GM23338 (cell line): ENCODE results near the gene JDP2. TPM values are rescaled to one million over a fixed set of nuclear protein-coding genes. Genes with fewer than 3 reads are reported as not detected.
A peak's percentile ranks its signal among the peaks of the same experiment; 100 is the strongest.
"Not testable (repeated sequence)": the region's sequence is repeated elsewhere in the genome, so short reads cannot be mapped to it uniquely, and the experiment has no call there.

Experiments
- ATAC-seq: fragments of 200-7000 bp; cut with Tn5 transposase; 3 replicates; pipeline ENCODE4 v1.9.1; 2020
- DNase-seq: peaks from one replicate; pipeline ENCODE4 v3.0.0-alpha.2; 2015; ENCODE audit warnings: low spot score
- H2AFZ ChIP-seq: fragments of 200-600 bp; sonication (generic); 2 replicates; pipeline ENCODE4 v1.8.0; 2016; ENCODE audit warnings: antibody characterized with exemption, mild to moderate bottlenecking, moderate library complexity
- H3F3A ChIP-seq: fragments of 200-600 bp; sonication (generic); replicated peaks from 2 replicates; pipeline ENCODE4 v1.8.0; 2017; ENCODE audit warnings: antibody characterized with exemption, mixed run types, low read depth
- H3K27ac ChIP-seq: fragments of 200-600 bp; sonication (generic); 2 replicates; pipeline ENCODE4 v1.6.1; 2016; ENCODE audit warnings: low read depth
- H3K27me3 ChIP-seq: fragments of 200-600 bp; sonication (generic); 2 replicates; pipeline ENCODE4 v1.8.0; 2016; ENCODE audit warnings: mild to moderate bottlenecking, mixed run types, moderate library complexity; ENCODE audit not compliant: insufficient read depth
- H3K36me3 ChIP-seq: fragments of 200-600 bp; sonication (generic); 2 replicates; pipeline ENCODE4 v1.8.0; 2016; ENCODE audit warnings: mild to moderate bottlenecking; ENCODE audit not compliant: insufficient read depth
- H3K4me1 ChIP-seq: fragments of 200-600 bp; sonication (generic); 2 replicates; pipeline ENCODE4 v1.8.0; 2016; ENCODE audit warnings: mild to moderate bottlenecking, moderate library complexity; ENCODE audit not compliant: insufficient read depth
- H3K4me2 ChIP-seq: fragments of 200-600 bp; sonication (generic); 2 replicates; pipeline ENCODE4 v1.7.1; 2017; ENCODE audit warnings: mixed run types
- H3K4me3 ChIP-seq: fragments of 200-600 bp; sonication (generic); 2 replicates; pipeline ENCODE4 v1.6.1; 2016; ENCODE audit warnings: mixed run types
- H3K79me2 ChIP-seq: fragments of 200-600 bp; sonication (generic); replicated peaks from 2 replicates; pipeline ENCODE4 v1.8.0; 2017; ENCODE audit warnings: mild to moderate bottlenecking; ENCODE audit not compliant: insufficient read depth
- H3K9me2 ChIP-seq: fragments of 200-600 bp; sonication (generic); 2 replicates; pipeline ENCODE4 v1.8.0; 2017; ENCODE audit not compliant: insufficient read depth
- H4K20me1 ChIP-seq: fragments of 200-600 bp; sonication (generic); replicated peaks from 2 replicates; pipeline ENCODE4 v1.8.0; 2017; ENCODE audit warnings: mild to moderate bottlenecking; ENCODE audit not compliant: insufficient read depth
- H3K27ac Mint-ChIP-seq: 2 replicates; pipeline ENCODE4 v1.8.0; 2020; ENCODE audit warnings: inconsistent platforms, mild to moderate bottlenecking, moderate library complexity, mixed read lengths
- H3K27me3 Mint-ChIP-seq: 3 replicates; pipeline ENCODE4 v1.8.0; 2022; ENCODE audit warnings: low read depth, mild to moderate bottlenecking, moderate library complexity, mixed read lengths, inconsistent platforms; ENCODE audit not compliant: insufficient read depth, poor library complexity
- H3K36me3 Mint-ChIP-seq: 3 replicates; pipeline ENCODE4 v1.8.0; 2021; ENCODE audit warnings: low read depth, mild to moderate bottlenecking, inconsistent platforms, moderate library complexity, mixed read lengths
- H3K4me1 Mint-ChIP-seq: 3 replicates; pipeline ENCODE4 v1.8.0; 2020; ENCODE audit warnings: mild to moderate bottlenecking, inconsistent platforms, mixed read lengths
- H3K4me3 Mint-ChIP-seq: 3 replicates; pipeline ENCODE4 v1.8.0; 2021; ENCODE audit warnings: moderate library complexity, mild to moderate bottlenecking, inconsistent platforms, mixed read lengths
- H3K9me3 Mint-ChIP-seq: 3 replicates; pipeline ENCODE4 v1.8.0; 2020; ENCODE audit warnings: moderate library complexity, mild to moderate bottlenecking, inconsistent platforms, mixed read lengths
- POLR2AphosphoS5 ChIP-seq: IDR thresholded peaks from 2 replicates; pipeline ENCODE4 v1.6.1; 2016; ENCODE audit warnings: antibody characterized with exemption, low read depth
- ZNF114 ChIP-seq: fragments of 250-450 bp; sonication (Bioruptor Pico); IDR thresholded peaks from 2 replicates; pipeline ENCODE4 v1.5.0; 2020; ENCODE audit warnings: mild to moderate bottlenecking, moderate library complexity
- polyA plus RNA-seq: library from polyadenylated mRNA; unstranded; fragments of >200 nt; fragmentation: Nextera tagmentation; extraction: Ambion mirVana; gene quantifications from 2 replicates; pipeline ENCODE4 v1.2.1, GENCODE V29; 2016
- total RNA-seq: library from RNA; depleted of rRNA; stranded (reverse); fragments of >200 nt; shearing (Covaris generic); gene quantifications from 2 replicates; pipeline ENCODE4 v1.2.3, GENCODE V29; 2014
- TF ChIP-seq, protein P1 (sequence below): fragments of 250-450 bp; sonication (Bioruptor Pico); IDR thresholded peaks from 2 replicates; pipeline ENCODE4 v1.5.0; 2020; ENCODE audit warnings: mild to moderate bottlenecking, moderate library complexity
- TF ChIP-seq, protein P2 (sequence below): IDR thresholded peaks from 2 replicates; pipeline ENCODE4 v1.6.1; 2016; ENCODE audit warnings: antibody characterized with exemption

The JDP2 gene
- total and polyA plus RNA-seq, 2 experiments from 2014 or later, result 12.5 to 38.9 TPM

DNA sequence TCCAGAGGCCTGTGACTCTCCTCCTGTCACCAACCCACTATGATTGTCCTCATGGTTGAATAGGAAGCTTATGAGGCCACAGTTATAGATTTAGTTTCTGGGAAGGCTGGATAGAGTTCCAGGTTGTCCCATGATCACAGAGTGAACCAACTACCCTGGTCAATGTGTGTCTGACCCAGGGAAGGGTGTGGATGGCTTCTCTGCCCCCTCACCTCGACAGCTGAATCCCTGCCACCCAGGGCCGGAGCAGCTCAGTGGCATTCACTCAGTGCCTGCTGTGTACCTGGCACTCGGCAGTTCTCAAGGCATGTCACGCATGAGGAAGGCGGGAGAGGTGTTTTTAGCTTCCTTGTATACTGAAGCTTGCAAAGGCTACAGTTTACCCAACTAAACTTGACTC lies 43.2 kb downstream of the JDP2 start (continued):
- TF ChIP-seq, protein P1, sequence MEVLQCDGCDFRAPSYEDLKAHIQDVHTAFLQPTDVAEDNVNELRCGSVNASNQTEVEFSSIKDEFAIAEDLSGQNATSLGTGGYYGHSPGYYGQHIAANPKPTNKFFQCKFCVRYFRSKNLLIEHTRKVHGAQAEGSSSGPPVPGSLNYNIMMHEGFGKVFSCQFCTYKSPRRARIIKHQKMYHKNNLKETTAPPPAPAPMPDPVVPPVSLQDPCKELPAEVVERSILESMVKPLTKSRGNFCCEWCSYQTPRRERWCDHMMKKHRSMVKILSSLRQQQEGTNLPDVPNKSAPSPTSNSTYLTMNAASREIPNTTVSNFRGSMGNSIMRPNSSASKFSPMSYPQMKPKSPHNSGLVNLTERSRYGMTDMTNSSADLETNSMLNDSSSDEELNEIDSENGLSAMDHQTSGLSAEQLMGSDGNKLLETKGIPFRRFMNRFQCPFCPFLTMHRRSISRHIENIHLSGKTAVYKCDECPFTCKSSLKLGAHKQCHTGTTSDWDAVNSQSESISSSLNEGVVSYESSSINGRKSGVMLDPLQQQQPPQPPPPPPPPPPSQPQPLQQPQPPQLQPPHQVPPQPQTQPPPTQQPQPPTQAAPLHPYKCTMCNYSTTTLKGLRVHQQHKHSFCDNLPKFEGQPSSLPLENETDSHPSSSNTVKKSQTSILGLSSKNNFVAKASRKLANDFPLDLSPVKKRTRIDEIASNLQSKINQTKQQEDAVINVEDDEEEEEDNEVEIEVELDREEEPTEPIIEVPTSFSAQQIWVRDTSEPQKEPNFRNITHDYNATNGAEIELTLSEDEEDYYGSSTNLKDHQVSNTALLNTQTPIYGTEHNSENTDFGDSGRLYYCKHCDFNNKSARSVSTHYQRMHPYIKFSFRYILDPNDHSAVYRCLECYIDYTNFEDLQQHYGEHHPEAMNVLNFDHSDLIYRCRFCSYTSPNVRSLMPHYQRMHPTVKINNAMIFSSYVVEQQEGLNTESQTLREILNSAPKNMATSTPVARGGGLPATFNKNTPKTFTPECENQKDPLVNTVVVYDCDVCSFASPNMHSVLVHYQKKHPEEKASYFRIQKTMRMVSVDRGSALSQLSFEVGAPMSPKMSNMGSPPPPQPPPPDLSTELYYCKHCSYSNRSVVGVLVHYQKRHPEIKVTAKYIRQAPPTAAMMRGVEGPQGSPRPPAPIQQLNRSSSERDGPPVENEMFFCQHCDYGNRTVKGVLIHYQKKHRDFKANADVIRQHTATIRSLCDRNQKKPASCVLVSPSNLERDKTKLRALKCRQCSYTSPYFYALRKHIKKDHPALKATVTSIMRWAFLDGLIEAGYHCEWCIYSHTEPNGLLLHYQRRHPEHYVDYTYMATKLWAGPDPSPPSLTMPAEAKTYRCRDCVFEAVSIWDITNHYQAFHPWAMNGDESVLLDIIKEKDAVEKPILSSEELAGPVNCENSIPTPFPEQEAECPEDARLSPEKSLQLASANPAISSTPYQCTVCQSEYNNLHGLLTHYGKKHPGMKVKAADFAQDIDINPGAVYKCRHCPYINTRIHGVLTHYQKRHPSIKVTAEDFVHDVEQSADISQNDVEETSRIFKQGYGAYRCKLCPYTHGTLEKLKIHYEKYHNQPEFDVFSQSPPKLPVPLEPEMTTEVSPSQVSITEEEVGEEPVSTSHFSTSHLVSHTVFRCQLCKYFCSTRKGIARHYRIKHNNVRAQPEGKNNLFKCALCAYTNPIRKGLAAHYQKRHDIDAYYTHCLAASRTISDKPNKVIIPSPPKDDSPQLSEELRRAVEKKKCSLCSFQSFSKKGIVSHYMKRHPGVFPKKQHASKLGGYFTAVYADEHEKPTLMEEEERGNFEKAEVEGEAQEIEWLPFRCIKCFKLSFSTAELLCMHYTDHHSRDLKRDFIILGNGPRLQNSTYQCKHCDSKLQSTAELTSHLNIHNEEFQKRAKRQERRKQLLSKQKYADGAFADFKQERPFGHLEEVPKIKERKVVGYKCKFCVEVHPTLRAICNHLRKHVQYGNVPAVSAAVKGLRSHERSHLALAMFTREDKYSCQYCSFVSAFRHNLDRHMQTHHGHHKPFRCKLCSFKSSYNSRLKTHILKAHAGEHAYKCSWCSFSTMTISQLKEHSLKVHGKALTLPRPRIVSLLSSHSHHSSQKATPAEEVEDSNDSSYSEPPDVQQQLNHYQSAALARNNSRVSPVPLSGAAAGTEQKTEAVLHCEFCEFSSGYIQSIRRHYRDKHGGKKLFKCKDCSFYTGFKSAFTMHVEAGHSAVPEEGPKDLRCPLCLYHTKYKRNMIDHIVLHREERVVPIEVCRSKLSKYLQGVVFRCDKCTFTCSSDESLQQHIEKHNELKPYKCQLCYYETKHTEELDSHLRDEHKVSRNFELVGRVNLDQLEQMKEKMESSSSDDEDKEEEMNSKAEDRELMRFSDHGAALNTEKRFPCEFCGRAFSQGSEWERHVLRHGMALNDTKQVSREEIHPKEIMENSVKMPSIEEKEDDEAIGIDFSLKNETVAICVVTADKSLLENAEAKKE (CRISPR knock-in tag), result no peak
- TF ChIP-seq, protein P2, sequence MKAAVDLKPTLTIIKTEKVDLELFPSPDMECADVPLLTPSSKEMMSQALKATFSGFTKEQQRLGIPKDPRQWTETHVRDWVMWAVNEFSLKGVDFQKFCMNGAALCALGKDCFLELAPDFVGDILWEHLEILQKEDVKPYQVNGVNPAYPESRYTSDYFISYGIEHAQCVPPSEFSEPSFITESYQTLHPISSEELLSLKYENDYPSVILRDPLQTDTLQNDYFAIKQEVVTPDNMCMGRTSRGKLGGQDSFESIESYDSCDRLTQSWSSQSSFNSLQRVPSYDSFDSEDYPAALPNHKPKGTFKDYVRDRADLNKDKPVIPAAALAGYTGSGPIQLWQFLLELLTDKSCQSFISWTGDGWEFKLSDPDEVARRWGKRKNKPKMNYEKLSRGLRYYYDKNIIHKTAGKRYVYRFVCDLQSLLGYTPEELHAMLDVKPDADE, result no peak
- no peak for TF ChIP-seq ZNF114 (CRISPR knock-in tag)

DNA sequence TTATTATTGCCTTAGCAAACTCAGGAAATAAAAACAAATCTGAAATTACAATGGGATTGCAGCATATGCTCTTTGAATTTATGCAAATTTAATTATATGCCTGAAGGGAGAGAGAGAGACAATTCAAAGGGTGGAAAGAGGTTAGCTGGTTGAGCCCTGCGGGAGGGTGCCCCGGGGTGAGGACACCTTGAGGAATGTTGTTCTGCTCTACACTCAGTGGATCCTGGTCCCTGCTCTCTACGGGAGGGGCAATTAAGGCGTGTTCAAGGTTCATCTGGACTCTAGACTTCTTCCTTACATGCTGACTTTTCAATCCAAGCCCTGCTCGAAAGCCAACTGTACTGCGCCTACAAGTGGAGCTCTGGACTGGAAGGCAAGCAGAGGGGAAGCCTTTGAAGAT lies 46.3 kb downstream of the JDP2 start:
- not testable (repeated sequence) for H3F3A ChIP-seq, H3K4me3 Mint-ChIP-seq, H3K9me3 Mint-ChIP-seq, H3K27ac Mint-ChIP-seq, H3K9me2 ChIP-seq, H3K79me2 ChIP-seq, H2AFZ ChIP-seq, H3K4me1 ChIP-seq, H3K27me3 Mint-ChIP-seq, H3K4me3 ChIP-seq, H3K27ac ChIP-seq, H3K36me3 ChIP-seq, H3K4me2 ChIP-seq, DNase-seq, H4K20me1 ChIP-seq, H3K27me3 ChIP-seq
- Mint-ChIP-seq H3K4me1 (peaks cover 16% of the 10 kb centered on the region), H3K36me3 (peaks cover 27% of the 10 kb centered on the region)
- peak; percentile 50 for ATAC-seq
- TF ChIP-seq POLR2AphosphoS5, result 0 out of 2 replicates have a peak, but pooled peaks have one; percentile 23
